H9 (cell line): ENCODE results near the gene ELOVL4. TPM values are rescaled to one million over a fixed set of nuclear protein-coding genes. Genes with fewer than 3 reads are reported as not detected.
A peak's percentile ranks its signal among the peaks of the same experiment; 100 is the strongest.

Experiments used
- DNase-seq: peaks from one replicate; pipeline ENCODE4 v3.0.0-alpha.2; 2017
- H2AFZ ChIP-seq: one replicate; pipeline ENCODE4 v1.6.1; 2013; ENCODE audit warnings: mild to moderate bottlenecking, low read length, control low read depth, moderate library complexity
- H2AK5ac ChIP-seq: 2 replicates; pipeline ENCODE4 v1.6.1; 2013; ENCODE audit warnings: low read length, control low read depth, mixed read lengths; ENCODE audit not compliant: insufficient read length
- H2BK120ac ChIP-seq: one replicate; pipeline ENCODE4 v1.6.1; 2013; ENCODE audit warnings: low read depth, mild to moderate bottlenecking, low read length, control low read depth, inconsistent platforms; ENCODE audit not compliant: poor library complexity, severe bottlenecking
- H2BK12ac ChIP-seq: 2 replicates; pipeline ENCODE4 v1.6.1; 2013; ENCODE audit warnings: low read length, control low read depth, mixed read lengths, low read depth; ENCODE audit not compliant: insufficient read length
- H2BK15ac ChIP-seq: 2 replicates; pipeline ENCODE4 v1.6.1; 2013; ENCODE audit warnings: low read depth, low read length, control low read depth
- H2BK20ac ChIP-seq: one replicate; pipeline ENCODE4 v1.6.1; 2013; ENCODE audit warnings: low read depth, mild to moderate bottlenecking, low read length, control low read depth, inconsistent platforms; ENCODE audit not compliant: poor library complexity, severe bottlenecking
- H2BK5ac ChIP-seq: 2 replicates; pipeline ENCODE4 v1.6.1; 2013; ENCODE audit warnings: low read length, control low read depth, mixed read lengths; ENCODE audit not compliant: insufficient read length
- H3K14ac ChIP-seq: 2 replicates; pipeline ENCODE4 v1.6.1; 2013; ENCODE audit warnings: low read length, control low read depth; ENCODE audit not compliant: insufficient read depth
- H3K18ac ChIP-seq: 2 replicates; pipeline ENCODE4 v1.6.1; 2013; ENCODE audit warnings: low read depth, mild to moderate bottlenecking, mixed read lengths, low read length, control low read depth; ENCODE audit not compliant: insufficient read length
- H3K23ac ChIP-seq: 2 replicates; pipeline ENCODE4 v1.6.1; 2013; ENCODE audit warnings: low read length, control low read depth, mixed read lengths, low read depth; ENCODE audit not compliant: insufficient read length
- H3K23me2 ChIP-seq: 2 replicates; pipeline ENCODE4 v1.6.1; 2013; ENCODE audit warnings: low read depth, mild to moderate bottlenecking, mixed read lengths, low read length, control low read depth; ENCODE audit not compliant: insufficient read length, poor library complexity, severe bottlenecking
- H3K27ac ChIP-seq: 2 replicates; pipeline ENCODE4 v1.5.1; 2013; ENCODE audit warnings: low read length, control low read depth, mixed read lengths, low read depth; ENCODE audit not compliant: insufficient read length
- H3K27me3 ChIP-seq: 2 replicates; pipeline ENCODE4 v1.6.1; 2013; ENCODE audit warnings: low read length, control low read depth, inconsistent platforms; ENCODE audit not compliant: insufficient read depth
- H3K4ac ChIP-seq: 2 replicates; pipeline ENCODE4 v1.6.1; 2013; ENCODE audit warnings: low read depth, mild to moderate bottlenecking, control low read depth, inconsistent platforms, low read length, moderate library complexity
- H3K4me1 ChIP-seq: 2 replicates; pipeline ENCODE4 v1.6.1; 2013; ENCODE audit warnings: low read length, control low read depth, inconsistent platforms; ENCODE audit not compliant: insufficient read depth
- H3K4me2 ChIP-seq: 2 replicates; pipeline ENCODE4 v1.6.1; 2013; ENCODE audit warnings: low read length, control low read depth, mixed read lengths; ENCODE audit not compliant: insufficient read length, insufficient read depth
- H3K56ac ChIP-seq: 2 replicates; pipeline ENCODE4 v1.6.1; 2013; ENCODE audit warnings: low read depth, mild to moderate bottlenecking, mixed read lengths, low read length, control low read depth; ENCODE audit not compliant: insufficient read length
- H3K79me1 ChIP-seq: 2 replicates; pipeline ENCODE4 v1.6.1; 2013; ENCODE audit warnings: low read depth, mild to moderate bottlenecking, moderate library complexity, low read length, control low read depth, inconsistent platforms; ENCODE audit not compliant: insufficient read depth, poor library complexity, severe bottlenecking
- H3K79me2 ChIP-seq: 2 replicates; pipeline ENCODE4 v1.6.1; 2013; ENCODE audit warnings: low read length, control low read depth, inconsistent platforms; ENCODE audit not compliant: insufficient read depth
- H3K9ac ChIP-seq: 2 replicates; pipeline ENCODE4 v1.6.1; 2013; ENCODE audit warnings: low read length, control low read depth, mixed read lengths; ENCODE audit not compliant: insufficient read length; ENCODE audit errors: extremely low read depth
- H3K9me3 ChIP-seq: one replicate; pipeline ENCODE4 v1.6.1; 2013; ENCODE audit warnings: low read depth, low read length, inconsistent platforms; ENCODE audit not compliant: control insufficient read depth
- H3T11ph ChIP-seq: one replicate; pipeline ENCODE4 v1.6.1; 2013; ENCODE audit warnings: mild to moderate bottlenecking, low read length, control low read depth, inconsistent platforms
- H4K20me1 ChIP-seq: one replicate; pipeline ENCODE4 v1.6.1; 2013; ENCODE audit not compliant: control insufficient read depth, insufficient read length, insufficient read depth
- H4K5ac ChIP-seq: 2 replicates; pipeline ENCODE4 v1.6.1; 2013; ENCODE audit warnings: low read depth, mild to moderate bottlenecking, mixed read lengths, low read length, control low read depth; ENCODE audit not compliant: insufficient read length
- H4K8ac ChIP-seq: replicated peaks from 2 replicates; pipeline ENCODE4 v1.6.1; 2013; ENCODE audit warnings: low read length, control low read depth, mixed read lengths, low read depth; ENCODE audit not compliant: insufficient read length
- H4K91ac ChIP-seq: 2 replicates; pipeline ENCODE4 v1.6.1; 2013; ENCODE audit warnings: low read depth, mild to moderate bottlenecking, moderate library complexity, mixed read lengths, low read length, control low read depth; ENCODE audit not compliant: insufficient read length
- H3K27ac Mint-ChIP-seq, 3 experiments: 2 replicates in 2 of 3; 3 replicates in 1 of 3; pipeline ENCODE4 v1.8.0; 2020 to 2021; ENCODE audit warnings: mixed read lengths in 3 of 3, mild to moderate bottlenecking in 1 of 3, moderate library complexity in 1 of 3
- H3K27me3 Mint-ChIP-seq: 2 replicates; pipeline ENCODE4 v1.8.0; 2021; ENCODE audit warnings: low read depth, mild to moderate bottlenecking, moderate library complexity, mixed read lengths
- H3K36me3 Mint-ChIP-seq, 3 experiments: 2 replicates in 2 of 3; 3 replicates in 1 of 3; pipeline ENCODE4 v1.8.0; 2020 to 2021; ENCODE audit warnings: low read depth in 3 of 3, mixed read lengths in 3 of 3; ENCODE audit not compliant: insufficient read depth in 1 of 3
- H3K4me1 Mint-ChIP-seq, 2 experiments: 2 replicates each; pipeline ENCODE4 v1.8.0; 2020; ENCODE audit warnings: mixed read lengths in 2 of 2
- H3K4me3 Mint-ChIP-seq, 2 experiments: 2 replicates in 1 of 2; 3 replicates in 1 of 2; pipeline ENCODE4 v1.8.0; 2020 to 2021; ENCODE audit warnings: mild to moderate bottlenecking in 2 of 2, mixed read lengths in 2 of 2, moderate library complexity in 1 of 2
- H3K9me3 Mint-ChIP-seq, 2 experiments: 2 replicates in 1 of 2; 3 replicates in 1 of 2; pipeline ENCODE4 v1.8.0; 2020; ENCODE audit warnings: mild to moderate bottlenecking in 2 of 2, mixed read lengths in 2 of 2, moderate library complexity in 1 of 2
- CTCF ChIP-seq: fragments of 200-600 bp; sonication (generic); conservative IDR thresholded peaks from 3 replicates; pipeline ENCODE4 v1.8.0; 2021; ENCODE audit warnings: antibody characterized with exemption, mild to moderate bottlenecking
- WGBS: extraction: QIAGEN DNeasy Blood & Tissue Kit; methylation state at CpG from one replicate; pipeline ENCODE4 v1.1.7; 2013; ENCODE audit warnings: missing lambda C conversion rate, low lambda C conversion rate, mixed read lengths; ENCODE audit not compliant: insufficient read length; ENCODE audit errors: extremely low coverage; 5-methylcytosine and 5-hydroxymethylcytosine counted together
- total RNA-seq: library from RNA; stranded (reverse); gene quantifications from 2 replicates; pipeline ENCODE4 v1.2.1, GENCODE V29; 2021

Gene ELOVL4
- total RNA-seq, 1 experiment from 2014 or later: 10.1 TPM

GRCh38 chr6:79949233-79949632 lies 1.9 kb upstream of the ELOVL4 start:
- Histone ChIP-seq H3K27ac (no peak overlapping the region), H2BK15ac (no peak overlapping the region), H3K4me2 (peak overlapping the region; percentile 18), H3K56ac (no peak overlapping the region), H2BK20ac (no peak overlapping the region), H4K5ac (no peak overlapping the region), H4K91ac (no peak overlapping the region), H2AK5ac (no peak overlapping the region), H3T11ph (no peak overlapping the region), H2BK12ac (no peak overlapping the region), H3K23me2 (peaks cover 12% of the 10 kb centered on the region), H3K9me3 (no peaks in the 10 kb centered on the region), H3K79me1 (no peaks in the 10 kb centered on the region), H3K14ac (no peak overlapping the region), H3K9ac (no peak overlapping the region), H3K4ac (no peak overlapping the region), H2AFZ (peak overlapping the region; percentile 75), H3K4me1 (peaks cover 4% of the 10 kb centered on the region; the same call in 1 of the 2 replicates), H4K20me1 (no peaks in the 10 kb centered on the region), H3K27me3 (no peaks in the 10 kb centered on the region), H3K23ac (no peak overlapping the region), H2BK120ac (no peak overlapping the region), H3K18ac (no peak overlapping the region), H2BK5ac (no peak overlapping the region), H3K79me2 (no peaks in the 10 kb centered on the region; the same call in none of the 2 replicates), H4K8ac (no peak overlapping the region)
- Mint-ChIP-seq H3K4me3 (no peak overlapping the region), H3K36me3 (no peaks in the 10 kb centered on the region; a peak in 2 of 7 replicates), H3K27ac (no peak overlapping the region), H3K27me3 (peaks cover 4% of the 10 kb centered on the region; the same call in 1 of the 2 replicates), H3K4me1 (peaks cover 18 to 27% of the 10 kb centered on the region in 2 experiments), H3K9me3 (no peaks in the 10 kb centered on the region)
- TF ChIP-seq CTCF: peak; percentile 91
- DNase-seq: peak; percentile 61
- no CpG with 5 or more reads among the region's 6 CpGs for WGBS
